Sigmoid colon (tissue), 3 donors: Measurements from ENCODE around the gene AMMECR1.

Source experiments
- POLR2A ChIP-seq, 2 donors: fragments of 450-650 bp; IDR thresholded peaks; one replicate each; pipeline ENCODE4 v1.6.1; 2016; ENCODE audit warnings: antibody characterized with exemption in 2 of 2, mild to moderate bottlenecking in 2 of 2, moderate library complexity in 2 of 2
- TF ChIP-seq, protein P1 (sequence below), 4 experiments: fragments of 450-650 bp in 3 of 4; fragments of 200-600 bp in 1 of 4; IDR thresholded peaks; one replicate each; pipeline ENCODE4 v1.5.1; 2016 to 2019; ENCODE audit warnings: antibody characterized with exemption in 4 of 4, mild to moderate bottlenecking in 3 of 4, moderate library complexity in 2 of 4

DNA sequence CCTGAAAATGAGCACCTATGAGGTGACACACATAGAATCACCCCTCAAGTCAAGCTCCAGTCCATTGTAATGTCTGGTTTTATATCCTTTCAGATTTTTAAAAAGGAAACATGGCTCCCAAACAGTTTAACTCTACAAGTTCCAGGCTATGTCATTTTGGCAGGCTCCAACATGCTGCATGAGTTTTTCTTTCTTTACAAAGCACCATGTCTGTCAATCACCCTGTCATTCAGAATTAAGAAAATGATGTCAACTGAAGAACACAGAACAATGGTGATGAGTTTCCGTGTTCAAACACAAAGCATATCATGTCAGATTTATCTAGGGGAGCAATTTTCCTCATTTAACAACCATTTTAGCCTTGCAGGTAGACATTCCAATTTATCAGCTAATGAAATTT, 106.5 kb downstream of the AMMECR1 start:
- TF ChIP-seq, protein P1, sequence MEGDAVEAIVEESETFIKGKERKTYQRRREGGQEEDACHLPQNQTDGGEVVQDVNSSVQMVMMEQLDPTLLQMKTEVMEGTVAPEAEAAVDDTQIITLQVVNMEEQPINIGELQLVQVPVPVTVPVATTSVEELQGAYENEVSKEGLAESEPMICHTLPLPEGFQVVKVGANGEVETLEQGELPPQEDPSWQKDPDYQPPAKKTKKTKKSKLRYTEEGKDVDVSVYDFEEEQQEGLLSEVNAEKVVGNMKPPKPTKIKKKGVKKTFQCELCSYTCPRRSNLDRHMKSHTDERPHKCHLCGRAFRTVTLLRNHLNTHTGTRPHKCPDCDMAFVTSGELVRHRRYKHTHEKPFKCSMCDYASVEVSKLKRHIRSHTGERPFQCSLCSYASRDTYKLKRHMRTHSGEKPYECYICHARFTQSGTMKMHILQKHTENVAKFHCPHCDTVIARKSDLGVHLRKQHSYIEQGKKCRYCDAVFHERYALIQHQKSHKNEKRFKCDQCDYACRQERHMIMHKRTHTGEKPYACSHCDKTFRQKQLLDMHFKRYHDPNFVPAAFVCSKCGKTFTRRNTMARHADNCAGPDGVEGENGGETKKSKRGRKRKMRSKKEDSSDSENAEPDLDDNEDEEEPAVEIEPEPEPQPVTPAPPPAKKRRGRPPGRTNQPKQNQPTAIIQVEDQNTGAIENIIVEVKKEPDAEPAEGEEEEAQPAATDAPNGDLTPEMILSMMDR (IDR thresholded peaks at IDR 0.05), result no peak
- TF ChIP-seq POLR2A (IDR thresholded peaks at IDR 0.05), result no peak
